CD14-positive monocyte (primary cell): ENCODE measurements around the gene CYB561A3. TPM values are rescaled to one million over a fixed set of nuclear protein-coding genes. Genes with fewer than 3 reads are reported as not detected.
A peak's percentile ranks its signal among the peaks of the same experiment; 100 is the strongest.

Source experiments
- DNase-seq, 3 donors: peaks; one replicate each; pipeline ENCODE4 v3.0.0-alpha.2; 2011 to 2022
- H2AFZ ChIP-seq: 2 replicates; pipeline ENCODE4 v1.6.0; 2012; ENCODE audit warnings: mild to moderate bottlenecking, low read depth, low read length, inconsistent platforms; ENCODE audit not compliant: insufficient read depth, poor library complexity, severe bottlenecking
- H3K27ac ChIP-seq, 2 donors: 1 replicate in 1 of 2; 2 replicates in 1 of 2; pipeline ENCODE4 v1.5.1; 2012 to 2013; ENCODE audit warnings: low read length in 2 of 2, control low read depth in 1 of 2, inconsistent platforms in 1 of 2, low read depth in 1 of 2, mild to moderate bottlenecking in 1 of 2
- H3K27me3 ChIP-seq, 2 donors: one replicate each; pipeline versions ENCODE4 v1.6.0 to v1.6.1; 2011 to 2013; ENCODE audit warnings: low read length in 2 of 2; ENCODE audit not compliant: control insufficient read depth in 2 of 2, insufficient read depth in 2 of 2
- H3K36me3 ChIP-seq, 2 donors: replicated peaks in 1 of 2; 1 replicate in 1 of 2; 2 replicates in 1 of 2; pipeline versions ENCODE4 v1.5.1 to v1.6.1; 2012 to 2013; ENCODE audit warnings: low read length in 2 of 2, control low read depth in 1 of 2, inconsistent platforms in 1 of 2, mild to moderate bottlenecking in 1 of 2; ENCODE audit not compliant: insufficient read depth in 2 of 2, control insufficient read depth in 1 of 2
- H3K4me1 ChIP-seq, 2 donors: 1 replicate in 1 of 2; 2 replicates in 1 of 2; pipeline versions ENCODE4 v1.5.1 to v1.6.1; 2012 to 2013; ENCODE audit warnings: low read length in 2 of 2, control low read depth in 1 of 2, inconsistent platforms in 1 of 2, mild to moderate bottlenecking in 1 of 2, moderate library complexity in 1 of 2; ENCODE audit not compliant: insufficient read depth in 2 of 2, control insufficient read depth in 1 of 2
- H3K4me2 ChIP-seq: replicated peaks from 2 replicates; pipeline ENCODE3; 2012; ENCODE audit warnings: low read length, moderate library complexity, mild to moderate bottlenecking; ENCODE audit not compliant: poor library complexity, severe bottlenecking; ENCODE audit errors: extremely low read depth
- H3K4me3 ChIP-seq, 3 experiments: fragments of 200-600 bp in 1 of 3; sonication (generic) in 1 of 3; replicated peaks in 1 of 3; 1 replicate in 2 of 3; 2 replicates in 1 of 3; pipeline ENCODE4 v1.5.1; 2011 to 2013; ENCODE audit warnings: low read length in 3 of 3, mild to moderate bottlenecking in 3 of 3, control low read depth in 2 of 3, low read depth in 2 of 3, inconsistent platforms in 1 of 3, moderate library complexity in 1 of 3
- H3K79me2 ChIP-seq: 2 replicates; pipeline ENCODE4 v1.6.0; 2012; ENCODE audit warnings: mild to moderate bottlenecking, control low read depth, inconsistent platforms, low read length, moderate library complexity; ENCODE audit not compliant: insufficient read depth
- H3K9ac ChIP-seq: 2 replicates; pipeline ENCODE4 v1.6.0; 2017; ENCODE audit warnings: low read length, mild to moderate bottlenecking; ENCODE audit not compliant: insufficient read depth, poor library complexity, severe bottlenecking
- H3K9me3 ChIP-seq, 2 donors: replicated peaks in 1 of 2; 1 replicate in 1 of 2; 2 replicates in 1 of 2; pipeline versions ENCODE4 v1.5.1 to v1.6.1; 2012 to 2013; ENCODE audit warnings: low read length in 2 of 2, control low read depth in 1 of 2; ENCODE audit not compliant: control insufficient read depth in 1 of 2, insufficient read depth in 1 of 2
- H4K20me1 ChIP-seq: 2 replicates; pipeline ENCODE4 v1.6.0; 2012; ENCODE audit warnings: mild to moderate bottlenecking, low read length, control low read depth, moderate library complexity; ENCODE audit not compliant: insufficient read depth
- H3K27ac Mint-ChIP-seq, 7 donors: one replicate each; pipeline ENCODE4 v1.8.0; 2020; ENCODE audit warnings: mild to moderate bottlenecking in 7 of 7, mixed read lengths in 7 of 7, moderate library complexity in 6 of 7, inconsistent platforms in 2 of 7
- H3K27me3 Mint-ChIP-seq, 3 donors: one replicate each; pipeline ENCODE4 v1.8.0; 2021 to 2022; ENCODE audit warnings: low read depth in 3 of 3, mild to moderate bottlenecking in 3 of 3, mixed read lengths in 3 of 3, moderate library complexity in 3 of 3, inconsistent platforms in 1 of 3
- H3K36me3 Mint-ChIP-seq, 2 donors: one replicate each; pipeline ENCODE4 v1.8.0; 2020; ENCODE audit warnings: mixed read lengths in 2 of 2, inconsistent platforms in 1 of 2, mild to moderate bottlenecking in 1 of 2
- H3K4me1 Mint-ChIP-seq: one replicate; pipeline ENCODE4 v1.8.0; 2020; ENCODE audit warnings: mild to moderate bottlenecking, mixed read lengths
- H3K4me3 Mint-ChIP-seq, 2 donors: one replicate each; pipeline ENCODE4 v1.8.0; 2020; ENCODE audit warnings: mild to moderate bottlenecking in 2 of 2, mixed read lengths in 2 of 2, moderate library complexity in 1 of 2
- H3K9me3 Mint-ChIP-seq, 7 donors: one replicate each; pipeline ENCODE4 v1.8.0; 2020 to 2022; ENCODE audit warnings: mixed read lengths in 7 of 7, mild to moderate bottlenecking in 6 of 7, moderate library complexity in 6 of 7, inconsistent platforms in 2 of 7
- WGBS: methylation state at CpG from one replicate; pipeline ENCODE4 v1.1.5; 2013; ENCODE audit warnings: missing lambda C conversion rate; ENCODE audit not compliant: insufficient coverage; 5-methylcytosine and 5-hydroxymethylcytosine counted together
- intact Hi-C, 2 donors: fragments of 100-400 bp; cut with micrococcal nuclease; formaldehyde crosslinking; loops; one replicate each; pipeline versions ENCODE4 v1.15.0 to v1.15.1; 2023
- polyA plus RNA-seq, 3 donors: library from polyadenylated mRNA; depleted of rRNA in 1 of 3; unstranded in 2 of 3; stranded (reverse) in 1 of 3; fragments of 300-500 nt in 2 of 3; fragments of >200 nt in 1 of 3; fragmentation: Illumina TruSeq in 2 of 3; gene quantifications; 1 replicate in 2 of 3; 2 replicates in 1 of 3; pipeline ENCODE4 v1.2.3, GENCODE V29; 2012 to 2021
- TF ChIP-seq, protein P1 (sequence below): fragments of 200-600 bp; IDR thresholded peaks from one replicate; pipeline ENCODE4 v1.8.0; 2022; ENCODE audit warnings: antibody characterized with exemption, mild to moderate bottlenecking

CYB561A3 gene
- polyA plus RNA-seq, 3 donors = 79.7 to 112 (median 112) TPM

DNA sequence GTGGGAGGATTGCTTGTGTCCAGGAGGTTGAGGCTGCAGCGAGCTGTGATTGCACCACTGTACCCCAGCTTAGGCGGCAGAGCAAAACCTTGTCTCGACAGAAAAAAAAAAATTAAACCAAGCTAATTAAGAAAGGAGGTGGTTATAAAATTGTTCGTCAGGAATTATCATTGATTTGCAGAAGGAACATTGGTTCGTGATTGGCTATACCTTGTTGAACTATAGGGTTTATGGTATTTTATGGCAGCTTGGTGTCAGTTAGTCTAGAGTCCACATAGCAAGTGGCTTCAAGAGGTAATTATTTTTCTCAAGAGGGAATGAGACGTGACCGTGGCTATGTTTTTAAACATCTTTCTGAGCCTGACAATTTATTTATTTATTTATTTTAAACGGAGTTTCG is 19.2 kb upstream of the CYB561A3 start:
- H3K27ac Mint-ChIP-seq = peak overlapping the region in 1 of 7 donors; percentile 57
- H3K27me3 Mint-ChIP-seq = peaks cover 0 to 5% (median 0%) of the 10 kb centered on the region in 3 donors
- peaks cover 46% of the 10 kb centered on the region for H3K4me1 Mint-ChIP-seq
- Histone ChIP-seq H3K4me3 (no peak overlapping the region), H3K9me3 (no peaks in the 10 kb centered on the region), H3K4me1 (peaks cover 47 to 50% of the 10 kb centered on the region in 2 donors), H3K27ac (no peak overlapping the region), H3K4me2 (no peak overlapping the region), H3K9ac (no peak overlapping the region), H3K36me3 (peaks cover 0 to 3% of the 10 kb centered on the region in 2 donors), H2AFZ (no peak overlapping the region), H3K79me2 (no peaks in the 10 kb centered on the region), H3K27me3 (no peaks in the 10 kb centered on the region), H4K20me1 (no peaks in the 10 kb centered on the region)
- WGBS = 100% methylated on average over 1 of the region's 9 CpGs
- intact Hi-C loops = no loop called here
- no peak overlapping the region for H3K4me3 Mint-ChIP-seq
- TF ChIP-seq, protein P1, sequence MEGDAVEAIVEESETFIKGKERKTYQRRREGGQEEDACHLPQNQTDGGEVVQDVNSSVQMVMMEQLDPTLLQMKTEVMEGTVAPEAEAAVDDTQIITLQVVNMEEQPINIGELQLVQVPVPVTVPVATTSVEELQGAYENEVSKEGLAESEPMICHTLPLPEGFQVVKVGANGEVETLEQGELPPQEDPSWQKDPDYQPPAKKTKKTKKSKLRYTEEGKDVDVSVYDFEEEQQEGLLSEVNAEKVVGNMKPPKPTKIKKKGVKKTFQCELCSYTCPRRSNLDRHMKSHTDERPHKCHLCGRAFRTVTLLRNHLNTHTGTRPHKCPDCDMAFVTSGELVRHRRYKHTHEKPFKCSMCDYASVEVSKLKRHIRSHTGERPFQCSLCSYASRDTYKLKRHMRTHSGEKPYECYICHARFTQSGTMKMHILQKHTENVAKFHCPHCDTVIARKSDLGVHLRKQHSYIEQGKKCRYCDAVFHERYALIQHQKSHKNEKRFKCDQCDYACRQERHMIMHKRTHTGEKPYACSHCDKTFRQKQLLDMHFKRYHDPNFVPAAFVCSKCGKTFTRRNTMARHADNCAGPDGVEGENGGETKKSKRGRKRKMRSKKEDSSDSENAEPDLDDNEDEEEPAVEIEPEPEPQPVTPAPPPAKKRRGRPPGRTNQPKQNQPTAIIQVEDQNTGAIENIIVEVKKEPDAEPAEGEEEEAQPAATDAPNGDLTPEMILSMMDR = no peak
- DNase-seq = no peak
- H3K36me3 Mint-ChIP-seq = peaks cover 9 to 14% of the 10 kb centered on the region in 2 donors
- H3K9me3 Mint-ChIP-seq = peaks cover 0 to 4% (median 0%) of the 10 kb centered on the region in 7 donors

DNA sequence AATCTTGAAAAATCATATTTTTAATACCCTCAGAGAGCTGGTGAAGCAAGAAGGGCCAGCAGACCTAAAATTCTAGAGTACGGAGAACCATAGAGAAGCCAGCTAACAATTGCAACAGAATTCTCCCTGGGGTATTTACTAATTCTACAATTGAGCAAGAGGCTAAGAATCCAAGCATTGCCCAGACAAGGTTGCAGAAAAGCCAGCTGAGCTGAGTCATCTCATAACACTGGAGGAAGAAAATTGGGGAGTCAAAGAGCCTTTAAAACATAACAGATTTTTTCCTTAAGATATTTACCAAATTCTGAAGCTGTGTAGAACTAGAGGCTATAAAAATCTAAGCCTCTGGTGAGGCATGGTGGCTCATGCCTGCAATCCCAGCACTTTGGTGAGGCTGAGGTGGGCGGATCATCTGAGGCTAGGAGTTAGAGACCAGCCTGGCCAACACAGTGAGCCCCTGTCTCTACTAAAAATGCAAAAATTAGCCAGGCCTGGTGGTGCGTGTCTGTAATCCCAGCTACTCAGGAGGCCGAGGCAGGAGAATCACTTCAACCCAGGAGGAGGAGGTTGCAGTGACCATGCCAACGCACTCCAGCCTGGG is 17.1 kb upstream of the CYB561A3 start:
- DNase-seq = peak; percentile 79 to 95 (median 90)
- Histone ChIP-seq H3K36me3 (peaks cover 3 to 23% of the 10 kb centered on the region in 2 donors), H3K79me2 (no peaks in the 10 kb centered on the region), H4K20me1 (no peaks in the 10 kb centered on the region), H3K4me2 (peak overlapping the region; percentile 30), H3K4me1 (peaks cover 38 to 40% of the 10 kb centered on the region in 2 donors), H3K27me3 (no peaks in the 10 kb centered on the region), H2AFZ (no peak overlapping the region), H3K9ac (peak overlapping the region; percentile 51), H3K4me3 (peak overlapping the region in 1 of 3 experiments; percentile 18), H3K27ac (peak overlapping the region; percentile 62 to 78), H3K9me3 (no peaks in the 10 kb centered on the region)
- 90% methylated on average over 2 of the region's 5 CpGs for WGBS
- peaks cover 17 to 23% of the 10 kb centered on the region in 2 donors for H3K36me3 Mint-ChIP-seq
- intact Hi-C loops = no loop called here
- H3K27ac Mint-ChIP-seq = peak overlapping the region; percentile 80 to 96 (median 89)
- peaks cover 0 to 4% (median 0%) of the 10 kb centered on the region in 7 donors for H3K9me3 Mint-ChIP-seq
- H3K27me3 Mint-ChIP-seq = peaks cover 0 to 5% (median 0%) of the 10 kb centered on the region in 3 donors
- peaks cover 36% of the 10 kb centered on the region for H3K4me1 Mint-ChIP-seq
- H3K4me3 Mint-ChIP-seq = peak overlapping the region in 1 of 2 donors; percentile 21
- TF ChIP-seq, protein P1 = no peak
